Naive thymus-derived CD4-positive, alpha-beta T cell (primary cell): Measurements from ENCODE around the gene NPHP4. TPM values are rescaled to one million over a fixed set of nuclear protein-coding genes. Genes with fewer than 3 reads are reported as not detected.

Experiments
- ATAC-seq: fragments of 150-1000 bp; cut with Tn5 transposase; 2 replicates; pipeline ENCODE4 v1.10.0; 2021; ENCODE audit warnings: mild to moderate bottlenecking, moderate library complexity
- CTCF ChIA-PET: fragments of 350-600 bp; sonication (Branson Sonifier 250); formaldehyde crosslinking; loops from one replicate; lab custom pipeline; 2021; ENCODE audit warnings: antibody characterized with exemption; lab: Charles Lee
- POLR2A ChIA-PET: fragments of 350-600 bp; sonication (Branson Sonifier 250); formaldehyde crosslinking; loops from one replicate; lab custom pipeline; 2021; ENCODE audit warnings: antibody characterized with exemption, inconsistent platforms; lab: Charles Lee
- DNase-seq, 9 donors: peaks; one replicate each; pipeline versions ENCODE4 v3.0.0 to v3.0.0-alpha.2; 2020 to 2022; ENCODE audit warnings: mixed read lengths in 1 of 9
- H3K27ac ChIP-seq: one replicate; pipeline ENCODE4 v1.7.0; 2013; ENCODE audit warnings: mild to moderate bottlenecking, low read depth, low read length, moderate library complexity
- H3K27me3 ChIP-seq, 2 donors: one replicate each; pipeline ENCODE4 v1.7.0; 2013; ENCODE audit warnings: low read length in 2 of 2, mild to moderate bottlenecking in 2 of 2, moderate library complexity in 2 of 2; ENCODE audit not compliant: control insufficient read depth in 2 of 2, insufficient read depth in 2 of 2
- H3K36me3 ChIP-seq, 3 experiments: 1 replicate in 2 of 3; 2 replicates in 1 of 3; pipeline ENCODE4 v1.7.0; 2013; ENCODE audit warnings: low read length in 3 of 3, mild to moderate bottlenecking in 3 of 3, moderate library complexity in 1 of 3; ENCODE audit not compliant: insufficient read depth in 3 of 3, control insufficient read depth in 2 of 3
- H3K4me1 ChIP-seq, 2 donors: one replicate each; pipeline ENCODE4 v1.7.0; 2013; ENCODE audit warnings: low read length in 2 of 2, mild to moderate bottlenecking in 2 of 2, moderate library complexity in 1 of 2; ENCODE audit not compliant: control insufficient read depth in 2 of 2, insufficient read depth in 2 of 2
- H3K4me3 ChIP-seq: 2 replicates; pipeline ENCODE4 v1.7.0; 2013; ENCODE audit warnings: mild to moderate bottlenecking, low read length
- H3K9me3 ChIP-seq, 3 experiments: 1 replicate in 2 of 3; 2 replicates in 1 of 3; pipeline ENCODE4 v1.7.0; 2013; ENCODE audit warnings: low read length in 3 of 3; ENCODE audit not compliant: control insufficient read depth in 2 of 3
- H3K27ac Mint-ChIP-seq, 9 donors: one replicate each; pipeline ENCODE4 v1.8.0; 2020 to 2022; ENCODE audit warnings: mixed read lengths in 9 of 9, mild to moderate bottlenecking in 8 of 9, moderate library complexity in 5 of 9, inconsistent platforms in 2 of 9
- H3K27me3 Mint-ChIP-seq, 5 donors: one replicate each; pipeline ENCODE4 v1.8.0; 2021 to 2022; ENCODE audit warnings: mixed read lengths in 5 of 5, mild to moderate bottlenecking in 1 of 5
- H3K36me3 Mint-ChIP-seq, 5 donors: one replicate each; pipeline ENCODE4 v1.8.0; 2020 to 2022; ENCODE audit warnings: mixed read lengths in 5 of 5, mild to moderate bottlenecking in 3 of 5, inconsistent platforms in 1 of 5
- H3K4me1 Mint-ChIP-seq, 7 donors: one replicate each; pipeline ENCODE4 v1.8.0; 2020 to 2022; ENCODE audit warnings: mixed read lengths in 7 of 7, mild to moderate bottlenecking in 3 of 7, inconsistent platforms in 1 of 7
- H3K4me3 Mint-ChIP-seq, 10 donors: one replicate each; pipeline ENCODE4 v1.8.0; 2020 to 2022; ENCODE audit warnings: mild to moderate bottlenecking in 10 of 10, mixed read lengths in 10 of 10, moderate library complexity in 6 of 10, inconsistent platforms in 2 of 10
- H3K9me3 Mint-ChIP-seq, 11 donors: one replicate each; pipeline ENCODE4 v1.8.0; 2020 to 2022; ENCODE audit warnings: mixed read lengths in 11 of 11, mild to moderate bottlenecking in 4 of 11, inconsistent platforms in 1 of 11, moderate library complexity in 1 of 11
- intact Hi-C, 2 donors: fragments of 100-400 bp; cut with micrococcal nuclease; formaldehyde crosslinking; loops; one replicate each; pipeline ENCODE4 v1.15.1; 2023
- polyA plus RNA-seq, 2 donors: library from polyadenylated mRNA; unstranded; fragments of 300-500 nt; fragmentation: Illumina TruSeq; gene quantifications; one replicate each; pipeline ENCODE4 v1.2.3, GENCODE V29; 2021
- total RNA-seq, 6 experiments: library from RNA in 5 of 6; stranded (reverse) in 5 of 6; gene quantifications; 1 replicate in 5 of 6; 2 replicates in 1 of 6; pipeline ENCODE4 v1.2.3 and lab custom pipeline; 2021 to 2026

NPHP4 gene
- total and polyA plus RNA-seq, 7 experiments from 2014 or later: 0.40 to 20.6 (median 9.2) TPM

- no peaks in the 10 kb centered on the region for H3K27me3 ChIP-seq
- no peak overlapping the region for H3K4me3 ChIP-seq
- no peak overlapping the region for H3K27ac Mint-ChIP-seq
- intact Hi-C loops: no loop called here
- H3K36me3 Mint-ChIP-seq: peaks cover 0 to 3% (median 0%) of the 10 kb centered on the region in 5 donors
- no peak overlapping the region for H3K27ac ChIP-seq
- peaks cover 0 to 6% (median 2%) of the 10 kb centered on the region in 11 donors for H3K9me3 Mint-ChIP-seq
- H3K4me1 ChIP-seq: no peaks in the 10 kb centered on the region
- no peaks in the 10 kb centered on the region for H3K4me1 Mint-ChIP-seq
- ChIA-PET CTCF (no interaction called here), POLR2A (no interaction called here)
- no peak overlapping the region for H3K4me3 Mint-ChIP-seq
- ATAC-seq (no peak), DNase-seq (no peak)
- H3K27me3 Mint-ChIP-seq: peaks cover 0 to 62% (median 20%) of the 10 kb centered on the region in 5 donors
- no peaks in the 10 kb centered on the region for H3K9me3 ChIP-seq
- no peaks in the 10 kb centered on the region for H3K36me3 ChIP-seq
These were observed 172.7 kb downstream of the NPHP4 start for GRCh38 chr1:5819391-5820025.

GRCh38 chr1:5818755-5819154 lies 173.5 kb downstream of the NPHP4 start:
- Histone ChIP-seq H3K9me3 (no peaks in the 10 kb centered on the region), H3K27ac (no peak overlapping the region), H3K36me3 (no peaks in the 10 kb centered on the region), H3K4me1 (no peaks in the 10 kb centered on the region), H3K27me3 (no peaks in the 10 kb centered on the region), H3K4me3 (no peak overlapping the region)
- intact Hi-C loops: no loop called here
- peaks cover 0 to 3% (median 0%) of the 10 kb centered on the region in 5 donors for H3K36me3 Mint-ChIP-seq
- CTCF ChIA-PET: no interaction called here
- POLR2A ChIA-PET: no interaction called here
- H3K27me3 Mint-ChIP-seq: peaks cover 0 to 66% (median 20%) of the 10 kb centered on the region in 5 donors
- no peak for ATAC-seq
- H3K27ac Mint-ChIP-seq: no peak overlapping the region
- no peak overlapping the region for H3K4me3 Mint-ChIP-seq
- H3K4me1 Mint-ChIP-seq: no peaks in the 10 kb centered on the region
- no peak for DNase-seq
- H3K9me3 Mint-ChIP-seq: peaks cover 0 to 6% (median 0%) of the 10 kb centered on the region in 11 donors

- Histone ChIP-seq H3K27me3 (no peaks in the 10 kb centered on the region), H3K9me3 (no peaks in the 10 kb centered on the region), H3K36me3 (no peaks in the 10 kb centered on the region), H3K4me3 (no peak overlapping the region), H3K27ac (no peak overlapping the region), H3K4me1 (no peaks in the 10 kb centered on the region)
- intact Hi-C loops: no loop called here
- H3K27me3 Mint-ChIP-seq: peaks cover 0 to 60% (median 25%) of the 10 kb centered on the region in 5 donors
- H3K36me3 Mint-ChIP-seq: peaks cover 0 to 3% (median 0%) of the 10 kb centered on the region in 5 donors
- ChIA-PET POLR2A (no interaction called here), CTCF (no interaction called here)
- DNase-seq (no peak), ATAC-seq (no peak)
- H3K4me3 Mint-ChIP-seq: no peak overlapping the region
- no peak overlapping the region for H3K27ac Mint-ChIP-seq
- no peaks in the 10 kb centered on the region for H3K4me1 Mint-ChIP-seq
- peaks cover 0 to 6% (median 0%) of the 10 kb centered on the region in 11 donors for H3K9me3 Mint-ChIP-seq
These were observed 176.5 kb downstream of the NPHP4 start for GRCh38 chr1:5815716-5816115.

GRCh38 chr1:5815211-5815610 lies 177.0 kb downstream of the NPHP4 start:
- no peak for DNase-seq
- no peak overlapping the region for H3K4me3 Mint-ChIP-seq
- ATAC-seq: no peak
- H3K9me3 ChIP-seq: no peaks in the 10 kb centered on the region
- H3K4me1 ChIP-seq: no peaks in the 10 kb centered on the region
- peaks cover 0 to 55% (median 25%) of the 10 kb centered on the region in 5 donors for H3K27me3 Mint-ChIP-seq
- intact Hi-C loops: no loop called here
- H3K36me3 Mint-ChIP-seq: peaks cover 0 to 3% (median 0%) of the 10 kb centered on the region in 5 donors
- CTCF ChIA-PET: no interaction called here
- POLR2A ChIA-PET: no interaction called here
- no peak overlapping the region for H3K4me3 ChIP-seq
- H3K27ac ChIP-seq: no peak overlapping the region
- peaks cover 0 to 6% (median 0%) of the 10 kb centered on the region in 11 donors for H3K9me3 Mint-ChIP-seq
- no peaks in the 10 kb centered on the region for H3K4me1 Mint-ChIP-seq
- H3K27me3 ChIP-seq: no peaks in the 10 kb centered on the region
- H3K27ac Mint-ChIP-seq: no peak overlapping the region
- H3K36me3 ChIP-seq: no peaks in the 10 kb centered on the region

GRCh38 chr1:5814046-5814619 lies 178.1 kb downstream of the NPHP4 start:
- no peak overlapping the region for H3K4me3 ChIP-seq
- Mint-ChIP-seq H3K27ac (no peak overlapping the region), H3K9me3 (peaks cover 0 to 6% (median 0%) of the 10 kb centered on the region in 11 donors), H3K36me3 (peaks cover 0 to 3% (median 0%) of the 10 kb centered on the region in 5 donors), H3K4me1 (no peaks in the 10 kb centered on the region), H3K4me3 (no peak overlapping the region), H3K27me3 (peaks cover 0 to 44% (median 25%) of the 10 kb centered on the region in 5 donors)
- H3K9me3 ChIP-seq: no peaks in the 10 kb centered on the region
- H3K27me3 ChIP-seq: no peaks in the 10 kb centered on the region
- H3K36me3 ChIP-seq: no peaks in the 10 kb centered on the region
- DNase-seq (no peak), ATAC-seq (no peak)
- intact Hi-C loops: no loop called here
- no peak overlapping the region for H3K27ac ChIP-seq
- CTCF ChIA-PET: no interaction called here
- POLR2A ChIA-PET: no interaction called here
- H3K4me1 ChIP-seq: no peaks in the 10 kb centered on the region

- no peak for DNase-seq
- intact Hi-C loops: no loop called here
- H3K4me1 Mint-ChIP-seq: no peaks in the 10 kb centered on the region
- Histone ChIP-seq H3K27ac (no peak overlapping the region), H3K36me3 (no peaks in the 10 kb centered on the region), H3K9me3 (no peaks in the 10 kb centered on the region), H3K27me3 (no peaks in the 10 kb centered on the region), H3K4me3 (no peak overlapping the region), H3K4me1 (no peaks in the 10 kb centered on the region)
- no peak for ATAC-seq
- ChIA-PET POLR2A (no interaction called here), CTCF (no interaction called here)
- H3K4me3 Mint-ChIP-seq: no peak overlapping the region
- peaks cover 0 to 38% (median 22%) of the 10 kb centered on the region in 5 donors for H3K27me3 Mint-ChIP-seq
- H3K36me3 Mint-ChIP-seq: peaks cover 0 to under 1% (median 0%) of the 10 kb centered on the region in 5 donors
- H3K27ac Mint-ChIP-seq: no peak overlapping the region
- peaks cover 0 to 3% (median 0%) of the 10 kb centered on the region in 11 donors for H3K9me3 Mint-ChIP-seq
These were observed 178.7 kb downstream of the NPHP4 start for GRCh38 chr1:5813480-5813879.
